Measurements from ENCODE around the gene SV2B.

Gene SV2B

DNA sequence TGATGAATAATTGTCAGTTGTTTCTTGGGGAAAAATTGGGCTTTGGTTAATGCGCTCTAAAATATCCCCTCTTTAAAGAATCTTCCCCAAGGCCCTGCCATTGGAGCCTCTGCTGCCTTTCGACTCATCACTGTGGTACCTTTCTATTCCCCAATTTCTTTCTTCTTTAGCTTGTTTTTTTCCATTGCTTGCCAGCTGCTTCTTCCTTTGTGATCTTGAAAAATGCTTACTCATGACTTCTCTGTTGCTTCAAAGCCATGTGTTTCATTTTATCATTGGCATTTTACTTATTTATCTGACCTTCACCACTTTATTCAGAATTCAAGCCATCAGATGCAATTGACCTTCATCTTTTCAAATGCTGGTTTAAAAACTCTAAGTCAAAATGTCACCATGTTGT is 84.4 kb downstream of the SV2B start:
- DNase-seq = no peak

DNA sequence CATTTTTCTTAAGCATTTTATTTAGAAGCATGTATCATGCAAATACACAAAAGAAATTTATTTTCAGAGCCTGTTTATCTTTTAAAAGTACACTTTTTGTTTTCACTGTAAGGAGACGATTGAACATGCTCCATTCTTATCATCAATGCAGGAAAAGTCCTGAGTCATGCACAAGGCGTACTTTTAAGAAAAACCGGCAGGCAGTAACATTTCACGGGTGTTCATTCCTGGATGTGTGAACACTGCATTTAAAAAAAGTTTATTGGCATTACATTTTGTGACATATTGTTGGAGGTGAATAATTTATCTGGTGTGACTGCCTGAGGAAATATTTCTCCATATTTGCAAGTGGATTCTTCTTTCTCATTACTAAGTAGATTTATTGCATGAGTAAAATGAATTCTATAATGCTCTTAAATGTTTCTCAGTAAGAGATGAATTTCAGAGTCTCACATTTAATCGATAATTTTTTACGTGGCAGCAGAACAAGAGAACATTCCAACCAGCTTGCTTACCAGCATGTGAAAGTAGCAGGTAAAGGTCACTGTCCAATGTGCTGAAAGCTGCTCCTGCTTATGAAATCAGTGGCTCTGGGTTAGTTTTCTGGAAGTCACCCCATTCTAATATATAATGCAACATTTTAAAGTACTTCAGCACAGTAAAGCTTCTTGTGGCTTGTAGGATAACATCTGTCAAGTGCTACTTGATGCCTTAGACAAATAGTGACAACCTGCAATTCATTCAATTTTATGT is 87.0 kb downstream of the SV2B start:
- no peak for DNase-seq

DNA sequence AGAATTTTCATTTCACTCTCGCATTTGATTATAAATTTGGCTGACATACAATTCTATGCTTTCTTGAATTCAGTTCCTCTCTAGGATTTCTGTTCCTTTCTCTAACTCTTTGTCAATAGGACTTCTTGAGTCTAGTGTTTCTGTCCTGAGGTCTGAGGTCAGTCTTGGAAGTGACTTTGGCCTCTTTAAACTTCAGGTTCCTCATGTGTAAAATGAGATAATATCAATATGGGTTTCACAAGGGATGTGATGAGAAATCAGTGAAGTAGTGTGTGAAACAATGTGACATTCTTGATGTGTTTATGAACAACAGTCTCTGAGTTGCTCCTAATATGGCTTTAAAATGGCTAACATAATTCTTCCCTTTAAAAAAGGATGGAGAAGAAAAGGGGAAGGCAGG is 92.2 kb downstream of the SV2B start:
- DNase-seq = no peak

DNA sequence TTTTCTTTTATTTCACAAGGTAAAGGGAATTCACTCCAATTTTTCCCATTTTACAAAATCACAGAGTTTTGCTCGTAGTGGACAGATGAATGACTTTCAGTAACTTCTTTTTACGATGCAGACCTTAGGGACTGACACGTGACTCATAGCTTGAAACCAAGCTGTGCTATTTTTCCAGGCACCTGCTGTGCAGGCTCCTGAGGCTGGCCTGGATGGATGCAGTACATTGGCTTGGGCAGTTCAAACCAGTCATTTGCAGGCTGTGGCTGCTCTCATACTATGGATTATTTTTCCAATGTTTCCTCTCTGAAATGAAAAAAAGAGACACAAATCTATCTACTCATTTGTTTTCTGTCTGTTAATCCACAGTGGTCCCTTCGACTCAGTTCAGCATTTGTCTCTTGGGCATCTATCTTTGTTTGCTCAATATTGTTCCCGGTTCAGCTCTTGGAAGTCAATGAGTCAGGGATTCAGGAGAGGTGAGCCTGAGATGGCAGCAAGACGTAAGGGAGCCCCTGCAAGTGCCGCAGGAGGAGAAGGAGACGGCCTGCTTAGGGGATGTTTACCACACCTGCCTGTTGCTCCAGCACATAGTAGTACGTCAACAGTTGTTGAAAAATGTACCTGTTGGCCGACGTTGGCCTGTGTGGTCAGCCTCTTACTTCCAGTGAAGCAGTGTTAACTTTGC is 92.8 kb downstream of the SV2B start:
- no peak for DNase-seq

DNA sequence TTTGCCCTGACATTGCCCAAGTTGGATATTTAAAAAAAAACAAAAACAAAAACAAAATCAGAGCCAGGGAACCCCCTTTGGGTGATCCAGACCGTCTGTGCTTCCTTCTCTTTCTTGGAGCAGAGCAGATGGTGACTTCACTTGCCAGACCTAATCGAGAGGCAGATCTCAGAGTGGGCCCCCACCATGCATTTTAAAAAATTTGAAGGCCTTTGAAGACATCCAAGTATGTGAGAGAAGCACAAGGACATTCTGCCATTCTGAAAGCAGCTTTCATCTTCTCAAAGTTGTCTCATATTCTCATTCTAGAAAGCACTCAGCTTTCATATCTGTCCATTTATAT is 93.3 kb downstream of the SV2B start:
- DNase-seq = no peak

DNA sequence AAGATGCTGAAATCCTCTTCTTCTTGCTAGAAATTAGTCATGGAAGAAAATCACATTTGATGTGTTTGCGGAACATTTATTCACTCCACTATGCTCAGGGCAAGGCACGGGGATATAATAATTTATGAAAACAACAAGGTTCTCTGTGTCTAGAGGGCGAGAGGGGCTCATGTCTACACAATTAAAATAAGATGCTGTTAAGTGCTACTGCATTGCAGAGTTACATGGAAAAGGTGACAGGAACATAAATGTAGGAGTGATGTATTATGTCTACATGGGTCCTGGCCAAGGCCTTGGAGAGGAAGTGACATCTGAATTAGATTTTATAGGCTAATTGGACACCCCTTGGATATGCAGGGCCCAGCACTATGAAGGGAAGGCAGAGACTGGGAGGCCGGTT is 96.1 kb downstream of the SV2B start:
- DNase-seq = no peak

DNA sequence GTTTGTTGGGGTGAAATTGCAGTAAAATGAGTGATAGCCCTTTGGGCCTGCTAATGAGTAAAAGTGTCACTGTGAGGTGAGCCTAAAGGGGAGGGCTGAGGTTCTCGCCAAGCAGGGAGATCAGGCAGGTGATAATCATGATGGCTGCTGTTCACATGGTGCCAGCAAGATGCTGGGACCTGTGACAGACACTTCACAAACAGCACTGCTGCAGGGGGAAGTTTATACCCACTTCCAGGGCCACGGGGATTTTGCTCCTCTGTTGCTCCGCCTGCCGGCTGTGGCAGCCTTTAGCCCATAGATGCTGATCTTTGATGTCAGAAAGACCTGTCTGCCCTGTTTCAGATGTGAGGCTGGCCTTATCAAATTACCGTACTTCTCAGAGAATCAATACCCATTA is 96.7 kb downstream of the SV2B start:
- no peak for DNase-seq

DNA sequence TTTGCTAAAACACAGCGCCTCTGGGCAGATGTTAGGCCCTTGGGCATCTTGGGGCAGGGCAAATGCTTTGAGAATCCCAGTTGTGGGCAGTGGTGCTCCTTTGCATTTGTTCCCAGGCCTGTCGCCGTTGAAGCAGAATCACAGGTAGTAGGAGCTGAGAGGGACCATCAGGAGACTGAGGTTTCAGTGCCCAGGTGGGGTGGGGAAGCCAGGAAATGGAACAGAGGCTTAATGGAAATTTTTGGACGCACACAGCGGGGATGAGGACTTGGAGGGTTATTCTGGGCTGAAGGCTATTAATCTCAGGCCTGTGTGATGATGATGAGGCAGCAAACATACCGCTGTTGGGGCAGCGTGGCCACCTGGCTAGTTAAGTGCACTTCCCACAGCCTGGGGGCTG is 99.5 kb downstream of the SV2B start:
- no peak for DNase-seq

DNA sequence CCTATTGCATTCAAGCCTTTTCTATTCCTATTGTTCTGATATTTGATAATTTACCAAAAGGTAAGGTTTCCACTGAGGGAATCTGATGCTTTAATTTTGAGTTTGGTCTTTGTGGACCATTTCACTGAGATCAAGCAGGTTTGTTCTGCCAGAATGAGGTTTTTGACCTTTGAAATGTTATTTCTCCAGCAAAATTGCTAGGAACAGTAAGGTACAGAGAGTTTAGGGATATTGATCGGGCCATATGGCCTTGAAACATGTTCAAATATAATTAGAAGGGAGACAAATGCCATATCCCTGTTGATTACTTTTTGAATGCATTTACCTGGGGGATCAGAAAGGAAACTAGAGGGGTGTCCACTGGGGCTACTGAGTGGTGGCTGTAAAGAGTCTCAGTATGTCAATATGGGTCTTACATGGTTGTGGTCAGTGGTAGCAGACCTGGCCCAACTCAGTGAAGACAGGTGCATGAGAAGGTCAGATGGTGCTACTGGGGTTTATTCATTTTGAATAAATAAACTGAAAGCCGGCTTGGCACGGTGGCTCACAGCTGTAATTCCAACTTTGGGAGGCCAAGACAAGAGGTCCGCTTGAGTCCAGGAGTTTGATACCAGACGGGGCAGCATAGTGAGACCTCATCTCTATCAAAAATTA is 100.2 kb downstream of the SV2B start:
- no peak for DNase-seq

DNA sequence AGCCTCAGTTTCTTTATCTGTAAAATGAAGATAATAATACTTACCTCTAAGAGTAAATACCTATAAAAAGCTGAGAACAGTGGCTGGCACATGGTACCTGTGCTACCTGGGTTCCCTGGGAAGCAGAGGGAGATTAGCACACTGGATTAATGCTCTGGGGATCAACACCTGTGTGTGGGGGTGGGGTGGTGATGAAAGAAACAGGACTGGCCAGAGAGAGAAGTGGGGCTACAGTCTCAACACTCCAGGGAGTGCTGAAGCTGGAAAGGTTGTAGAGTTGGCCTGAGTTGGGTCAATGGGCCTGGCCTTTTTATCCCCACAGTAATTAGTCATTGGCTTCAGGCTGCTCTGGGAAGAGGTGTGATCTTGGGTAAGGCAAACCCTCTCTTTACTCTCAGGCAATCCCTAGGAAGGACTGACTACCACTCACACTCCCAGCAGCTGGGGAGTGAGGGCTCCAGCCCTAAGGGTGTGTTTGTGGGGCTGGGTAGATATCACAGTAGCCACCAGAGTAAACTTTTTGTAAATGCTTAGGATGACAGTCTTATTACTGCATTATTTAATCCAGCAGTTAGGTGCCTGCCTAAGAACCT is 102.5 kb downstream of the SV2B start:
- DNase-seq = no peak

DNA sequence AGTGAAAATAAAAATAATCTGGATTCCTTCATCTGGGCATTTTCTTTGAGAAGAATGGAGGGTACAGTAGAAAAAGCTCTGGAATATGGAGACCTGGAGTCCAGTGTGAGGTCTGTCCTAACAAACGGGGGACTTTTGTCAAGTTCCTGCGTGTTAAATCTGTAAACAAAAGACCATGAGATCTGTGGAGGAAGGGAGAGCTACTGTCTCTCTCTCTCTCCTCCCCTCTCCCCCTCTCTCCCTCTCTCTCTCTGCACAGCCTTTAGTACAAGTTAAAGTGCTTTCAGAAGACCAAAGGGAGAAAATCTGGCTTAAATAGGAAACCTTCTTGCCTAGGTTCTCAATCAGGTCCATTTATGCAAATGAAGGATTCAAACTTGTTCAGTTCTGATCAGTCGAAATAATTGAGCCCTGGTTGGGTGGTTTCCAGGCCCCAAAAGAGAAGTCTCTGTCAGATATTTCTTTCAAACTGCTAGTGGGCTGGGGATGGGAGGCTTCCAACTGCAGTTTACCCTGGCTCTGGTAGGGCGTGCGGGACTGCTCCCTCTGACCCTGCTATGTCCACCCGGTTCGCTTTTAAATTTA is 103.7 kb downstream of the SV2B start:
- DNase-seq = no peak

DNA sequence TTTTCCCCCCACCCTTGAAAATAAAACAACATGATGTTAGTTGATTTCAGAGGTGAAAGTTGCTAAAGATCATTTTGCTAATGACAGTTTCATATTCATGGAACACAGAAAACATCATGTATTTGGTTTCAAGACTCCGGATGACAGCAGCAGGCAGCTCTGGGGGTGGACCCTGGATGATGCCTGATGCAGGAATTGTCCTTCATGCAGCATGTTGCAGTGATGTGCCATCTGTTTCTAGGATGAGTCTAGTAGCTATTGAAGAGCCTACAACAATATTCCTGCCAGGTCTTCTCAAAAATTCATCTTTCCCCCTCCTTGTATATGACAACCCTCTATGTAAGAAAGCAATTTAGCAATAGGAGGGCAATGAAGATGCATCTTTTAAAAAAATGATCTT is 108.3 kb downstream of the SV2B start:
- DNase-seq = no peak

DNA sequence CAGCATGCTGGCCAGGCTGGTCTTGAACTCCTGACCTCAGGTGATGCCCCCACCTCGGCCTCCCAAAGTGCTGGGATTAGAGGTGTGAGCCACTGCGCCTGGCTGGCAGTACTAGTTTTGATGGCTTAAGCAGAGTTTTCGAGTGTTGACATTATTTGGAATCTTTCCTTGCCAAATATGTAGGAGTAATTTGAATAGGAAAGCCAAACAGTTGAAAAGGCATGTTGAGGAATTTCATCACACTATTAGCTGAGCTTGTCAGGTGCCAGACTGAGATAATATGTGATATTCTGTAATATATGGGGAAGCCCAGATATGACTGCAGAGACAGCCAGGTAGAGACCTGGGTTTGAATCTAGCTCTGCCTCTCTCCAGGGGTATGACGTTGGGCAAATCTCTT is 109.3 kb downstream of the SV2B start:
- DNase-seq = no peak

DNA sequence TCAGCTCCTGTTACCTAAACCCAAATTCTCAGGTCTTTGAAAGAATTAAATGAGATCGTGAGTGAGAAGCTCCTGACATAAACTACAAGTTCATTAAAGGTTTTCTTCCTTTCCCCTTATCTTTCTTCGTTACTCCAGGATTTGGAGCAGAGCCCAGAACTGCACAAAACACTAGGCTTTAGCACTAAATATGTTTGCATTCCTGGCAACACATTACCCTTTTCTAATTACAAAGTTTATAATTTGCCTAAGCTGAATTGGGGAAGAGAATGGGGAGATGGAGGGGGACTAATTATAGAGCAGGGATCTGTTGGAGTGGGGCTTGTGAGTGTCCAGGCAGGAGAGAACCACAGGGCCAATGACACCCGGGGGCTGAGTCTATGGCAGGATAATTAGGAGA is 109.7 kb downstream of the SV2B start:
- DNase-seq = no peak

DNA sequence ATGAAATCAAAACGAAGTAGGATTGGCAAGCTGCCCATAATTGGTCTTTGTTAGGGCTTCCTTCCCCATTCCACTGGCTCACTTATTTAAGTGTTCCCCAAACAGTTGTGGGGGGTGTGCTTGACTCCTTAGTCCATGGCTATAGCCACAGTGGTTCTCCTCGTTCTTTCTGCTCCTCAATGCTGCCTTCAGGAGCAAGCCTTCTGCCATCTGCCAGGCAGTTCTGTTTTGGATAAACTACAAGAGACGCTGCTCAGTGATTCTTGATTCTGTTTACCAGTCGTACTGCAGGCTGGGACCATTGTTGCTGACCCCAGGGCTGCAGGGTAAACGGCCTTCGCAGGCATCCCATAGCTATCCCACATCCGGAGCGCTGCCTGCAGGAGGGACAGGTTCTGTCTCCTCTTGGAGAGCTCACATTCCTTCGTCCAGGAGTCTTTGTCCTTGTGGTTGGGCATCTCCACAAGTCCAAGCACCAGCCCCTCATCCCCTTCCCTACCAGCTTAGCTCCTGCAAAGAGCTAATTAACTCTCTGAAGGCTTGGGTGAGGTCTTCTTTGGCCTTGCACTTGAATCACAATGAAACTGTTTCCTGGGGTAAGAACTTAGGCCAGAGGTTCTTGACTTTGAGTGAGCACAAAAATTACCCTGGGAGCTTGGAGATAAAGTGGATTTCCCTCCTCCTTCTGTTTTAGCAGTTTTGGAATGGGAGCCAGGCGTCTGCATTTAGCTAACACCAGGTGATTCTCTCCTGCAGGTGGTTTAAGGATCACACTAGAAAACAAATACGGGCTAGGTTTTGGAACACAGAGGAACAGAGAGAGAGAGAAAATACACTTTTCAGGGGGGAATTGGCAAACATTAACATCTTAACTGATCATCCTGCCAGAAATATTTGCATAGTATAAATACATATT is 114.9 kb downstream of the SV2B start:
- no peak for DNase-seq

DNA sequence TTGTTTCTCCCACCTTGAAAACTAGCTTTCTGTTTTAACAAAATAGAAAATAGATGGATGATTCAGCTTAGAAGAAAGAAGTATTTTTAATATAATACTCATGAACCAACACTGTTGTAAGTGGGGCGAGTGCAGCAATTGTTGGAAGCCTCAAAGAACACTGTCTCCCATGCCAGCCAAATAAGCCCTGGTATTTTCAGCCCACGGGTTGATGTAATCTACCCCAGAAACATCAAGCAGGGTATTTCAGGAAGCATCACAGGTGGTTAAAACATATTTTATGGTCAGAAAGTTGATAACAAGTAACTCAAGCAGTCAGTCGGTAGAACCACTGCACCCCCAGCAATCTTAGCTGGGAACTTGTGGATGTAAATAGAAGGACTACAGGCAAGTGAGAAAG is 115.9 kb downstream of the SV2B start:
- no peak for DNase-seq

DNA sequence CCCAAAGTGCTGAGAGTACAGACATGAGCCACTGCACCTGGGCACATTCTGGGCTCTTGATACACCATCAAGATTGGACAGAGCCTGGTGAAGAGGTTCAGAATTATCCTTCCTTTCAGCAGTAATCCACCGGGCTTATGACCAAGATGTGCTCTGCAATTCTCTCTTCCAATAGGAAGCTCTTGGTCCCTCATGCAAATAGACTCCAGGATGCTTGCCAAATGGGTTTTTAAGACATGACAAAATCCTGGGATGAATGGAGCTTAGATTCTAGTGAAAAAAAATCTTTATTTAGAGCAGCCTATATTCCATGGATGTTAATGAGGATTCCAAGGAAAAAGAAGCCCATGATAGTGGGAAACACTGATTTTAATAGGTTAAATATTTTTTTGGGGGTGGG is 119.1 kb downstream of the SV2B start:
- DNase-seq = no peak

DNA sequence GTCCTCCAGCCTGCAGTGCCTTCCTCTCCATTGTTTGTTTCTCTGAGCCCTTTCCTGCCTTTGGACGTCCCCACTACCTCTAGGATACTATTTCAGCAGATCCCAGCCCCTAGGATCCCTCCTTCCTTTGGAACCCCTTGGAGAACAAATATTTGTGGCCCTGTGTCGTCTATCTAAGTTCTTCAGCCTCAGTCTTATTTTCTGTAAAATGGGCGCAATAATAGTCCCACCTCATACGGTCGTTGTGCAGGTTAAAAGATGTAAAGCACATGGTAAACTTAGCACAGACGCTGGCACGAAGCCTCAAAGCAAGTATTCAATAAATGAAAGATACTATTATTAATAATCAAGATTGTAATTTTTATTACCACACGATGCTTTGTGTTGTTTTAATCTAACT is 122.0 kb downstream of the SV2B start:
- no peak for DNase-seq

DNA sequence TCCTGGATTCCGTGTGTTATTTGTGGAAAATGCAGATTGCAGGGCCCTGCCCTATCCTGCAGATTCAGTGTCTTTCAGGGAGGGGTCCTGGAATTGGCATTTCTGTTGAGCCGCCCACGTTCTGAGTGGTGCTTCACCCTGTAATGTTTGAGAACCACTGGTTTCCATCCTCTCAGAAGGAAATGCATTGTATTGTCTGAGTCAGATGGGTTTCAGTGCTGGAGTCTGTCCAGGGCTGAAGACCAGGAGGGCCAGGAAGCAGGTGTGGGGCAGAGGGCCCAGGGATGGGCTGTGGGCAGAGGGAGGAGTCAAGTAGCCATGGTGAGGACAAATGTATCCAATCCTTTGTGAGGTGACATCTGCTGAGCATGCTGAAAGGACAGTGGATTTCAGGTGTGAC is 123.8 kb downstream of the SV2B start:
- no peak for DNase-seq

DNA sequence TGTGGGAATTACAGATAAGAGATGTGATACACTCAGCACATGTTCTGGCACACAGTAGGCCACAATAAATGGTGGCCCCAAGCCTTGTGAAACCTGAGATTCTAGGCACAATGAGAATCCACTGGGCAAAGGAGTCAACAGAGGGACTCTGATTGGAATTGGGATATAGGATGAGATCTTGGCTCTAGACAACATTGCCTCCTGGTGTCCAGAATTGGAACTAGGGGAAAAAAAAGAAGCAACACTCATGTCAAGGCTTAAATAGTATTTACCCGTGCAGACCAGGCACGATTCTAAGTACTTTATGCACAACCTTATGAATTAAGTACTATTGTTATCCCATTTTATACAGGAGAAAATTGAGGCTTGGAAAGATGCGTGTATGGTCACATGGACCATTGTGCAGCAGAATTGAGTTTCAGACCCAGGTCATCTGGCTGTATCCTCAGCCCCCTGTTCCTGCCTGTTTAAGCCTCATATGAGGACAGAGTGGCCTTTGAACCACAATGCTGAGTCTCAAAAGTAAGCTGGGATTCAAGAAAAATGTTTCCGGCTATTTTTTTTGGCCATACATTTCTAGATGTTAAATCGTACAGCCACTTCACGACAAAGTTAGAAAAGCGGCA is 124.8 kb downstream of the SV2B start:
- peak in 3 of 56 donors; percentile 3 to 21 (median 11) for DNase-seq

DNA sequence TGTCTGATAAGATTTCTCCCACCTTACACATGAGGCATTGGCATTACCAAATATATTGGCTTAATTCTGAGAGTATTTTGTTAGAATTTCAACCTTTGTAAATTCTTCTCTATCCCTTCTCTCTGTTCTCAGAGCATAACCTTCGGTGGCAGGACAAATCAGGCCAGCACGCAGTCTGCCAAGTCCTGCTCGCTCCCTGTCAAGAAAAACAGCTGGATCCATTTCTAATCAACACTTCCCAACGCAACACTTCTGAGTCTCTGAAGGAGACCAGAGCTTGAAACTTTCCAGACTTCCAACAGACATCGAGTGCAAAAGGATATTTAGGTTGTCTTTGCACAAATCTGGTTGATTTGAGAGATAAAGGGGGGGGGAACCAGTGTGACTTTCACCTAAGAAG is 125.7 kb downstream of the SV2B start:
- no peak for DNase-seq
